NCI-H2227 treated with DMSO at 0.1 percent for 48 hours (cell line): Measurements from ENCODE around the gene RNF13.

Experiments used
- DNase-seq: peaks from one replicate; lab custom pipeline; 2025; lab: John Stamatoyannopoulos, UW

The RNF13 gene, protein sequence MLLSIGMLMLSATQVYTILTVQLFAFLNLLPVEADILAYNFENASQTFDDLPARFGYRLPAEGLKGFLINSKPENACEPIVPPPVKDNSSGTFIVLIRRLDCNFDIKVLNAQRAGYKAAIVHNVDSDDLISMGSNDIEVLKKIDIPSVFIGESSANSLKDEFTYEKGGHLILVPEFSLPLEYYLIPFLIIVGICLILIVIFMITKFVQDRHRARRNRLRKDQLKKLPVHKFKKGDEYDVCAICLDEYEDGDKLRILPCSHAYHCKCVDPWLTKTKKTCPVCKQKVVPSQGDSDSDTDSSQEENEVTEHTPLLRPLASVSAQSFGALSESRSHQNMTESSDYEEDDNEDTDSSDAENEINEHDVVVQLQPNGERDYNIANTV

DNA sequence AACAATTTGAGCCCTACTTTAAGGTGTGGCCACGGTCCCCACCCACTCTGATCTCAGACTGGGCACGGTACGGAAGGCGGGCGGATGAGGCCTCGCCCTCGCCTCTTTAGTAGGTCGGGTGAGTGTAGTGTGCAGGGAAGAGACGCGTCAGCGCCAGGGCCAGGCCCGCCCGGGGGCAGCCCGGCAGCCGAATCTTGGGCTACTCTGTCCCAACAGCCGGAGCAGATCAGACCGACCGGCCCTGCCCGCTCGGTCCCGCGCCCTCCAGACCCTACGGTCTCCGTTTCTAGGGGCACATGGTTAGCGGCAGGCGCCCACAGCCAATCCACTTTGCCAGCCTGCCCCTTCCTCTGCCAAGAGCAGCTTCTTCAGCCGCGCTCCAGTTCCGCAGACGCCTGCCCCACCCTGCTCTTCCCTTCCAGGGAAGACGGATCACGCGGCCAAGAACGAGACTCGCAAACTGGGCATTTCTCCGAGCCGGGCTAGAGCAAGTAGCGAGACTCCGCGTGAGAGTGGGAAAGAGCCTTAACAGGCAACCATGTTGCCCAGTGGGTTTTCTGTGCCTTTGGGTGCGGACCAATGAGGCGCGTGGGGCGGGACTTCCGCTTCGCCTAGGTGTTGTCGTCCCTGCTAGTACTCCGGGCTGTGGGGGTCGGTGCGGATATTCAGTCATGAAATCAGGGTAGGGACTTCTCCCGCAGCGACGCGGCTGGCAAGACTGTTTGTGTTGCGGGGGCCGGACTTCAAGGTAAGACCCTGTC lies at the start of gene RNF13:
TSS of gene RNF13 (plus strand) at position 610 of the 761 bp plus-strand sequence. CDS start 32,812 bp downstream, outside the sequence.
- peak; percentile 84 for DNase-seq

DNA sequence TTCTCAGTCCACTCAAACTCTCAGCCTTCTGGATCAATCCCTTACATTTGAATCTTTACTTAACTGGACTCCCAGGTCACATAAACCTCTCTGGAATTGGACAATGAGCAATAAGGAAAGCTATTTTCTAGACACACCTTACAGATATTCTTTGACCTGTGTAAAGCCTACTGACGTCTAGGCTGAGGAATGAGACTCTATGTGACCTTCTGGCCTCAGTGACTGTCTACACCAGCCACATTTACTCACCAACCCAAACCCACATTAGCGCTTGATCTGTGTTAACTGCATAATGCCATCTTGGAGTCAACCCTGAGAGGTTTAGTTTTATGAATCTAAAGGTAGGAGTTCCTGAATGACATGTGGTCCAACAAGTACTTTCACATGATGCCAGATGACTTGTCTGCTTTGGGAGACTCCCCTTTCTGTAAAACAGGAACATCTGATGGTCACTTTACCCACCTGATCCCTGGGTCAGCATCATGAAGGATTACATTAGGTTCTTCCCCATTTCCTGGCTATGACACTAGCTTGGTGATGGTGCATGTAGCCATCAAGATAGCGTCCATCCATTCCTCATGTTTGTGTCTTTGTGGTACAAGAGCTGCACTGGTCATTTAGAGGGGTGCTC lies 49.3 kb upstream of the RNF13 start:
- DNase-seq = no peak

DNA sequence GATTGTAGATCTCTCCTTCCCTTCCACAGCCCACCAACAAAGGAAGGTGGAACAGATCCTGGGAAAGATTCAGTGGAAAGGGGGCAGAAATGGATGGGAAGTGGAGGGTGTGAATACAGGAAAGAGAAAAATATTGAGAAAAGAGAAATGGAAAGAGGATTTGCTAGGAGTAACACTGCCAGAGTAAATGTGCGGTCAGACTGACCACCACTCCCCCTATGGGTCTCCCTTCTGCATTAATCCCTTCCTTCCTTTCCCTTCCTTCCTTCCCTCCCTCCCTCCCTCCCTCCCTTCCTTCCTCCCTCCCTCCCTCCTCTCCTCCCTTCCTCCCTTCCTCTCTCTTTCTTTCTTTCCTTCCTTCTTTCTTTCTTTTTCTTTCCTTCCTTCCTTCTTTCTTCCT lies 48.7 kb upstream of the RNF13 start:
- DNase-seq = no peak

DNA sequence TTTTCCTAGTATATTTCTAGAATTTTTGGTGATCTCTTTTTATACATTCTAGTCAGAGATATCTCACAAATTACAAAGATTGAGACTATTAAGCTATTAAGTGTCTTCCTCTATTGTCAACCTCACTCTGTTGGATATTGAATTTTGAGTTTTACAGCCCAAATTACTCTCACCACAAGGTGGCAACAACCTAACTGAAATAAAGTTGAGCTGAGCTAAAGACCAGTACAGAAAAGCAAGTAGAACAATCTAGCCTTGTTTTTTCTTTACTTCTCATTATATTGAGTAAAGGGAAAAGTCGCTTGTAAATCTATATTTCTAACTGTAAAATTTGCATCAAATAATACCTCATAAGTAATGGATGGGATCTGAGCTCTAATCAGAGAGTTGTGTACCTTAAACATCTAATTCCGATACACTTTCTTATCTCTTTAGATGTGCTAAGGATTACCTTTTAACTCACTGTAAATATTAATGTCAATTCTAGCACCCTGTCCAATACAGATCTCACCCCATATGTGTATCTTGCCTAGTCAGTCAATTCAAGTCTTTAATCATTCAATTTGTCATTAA lies 47.2 kb upstream of the RNF13 start:
- no peak for DNase-seq

DNA sequence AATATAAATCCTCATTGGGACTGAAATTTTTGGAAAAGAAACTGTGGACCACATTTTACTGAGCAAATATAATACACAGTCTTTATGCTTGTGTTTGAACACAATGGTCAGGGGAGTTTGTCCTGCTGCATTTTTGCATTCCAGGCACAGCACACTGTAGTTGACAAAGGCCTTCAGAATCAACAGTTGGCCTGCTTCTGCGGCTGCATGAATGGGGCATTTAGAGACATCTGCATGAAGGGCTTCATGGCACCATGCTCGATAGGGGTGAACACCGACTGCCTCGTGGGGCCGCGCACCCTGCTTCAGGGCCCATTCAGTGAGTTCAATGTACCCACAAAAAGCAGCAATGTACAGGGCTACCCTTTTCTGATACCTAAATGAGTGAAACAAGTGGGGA lies 45.3 kb upstream of the RNF13 start:
- no peak for DNase-seq

DNA sequence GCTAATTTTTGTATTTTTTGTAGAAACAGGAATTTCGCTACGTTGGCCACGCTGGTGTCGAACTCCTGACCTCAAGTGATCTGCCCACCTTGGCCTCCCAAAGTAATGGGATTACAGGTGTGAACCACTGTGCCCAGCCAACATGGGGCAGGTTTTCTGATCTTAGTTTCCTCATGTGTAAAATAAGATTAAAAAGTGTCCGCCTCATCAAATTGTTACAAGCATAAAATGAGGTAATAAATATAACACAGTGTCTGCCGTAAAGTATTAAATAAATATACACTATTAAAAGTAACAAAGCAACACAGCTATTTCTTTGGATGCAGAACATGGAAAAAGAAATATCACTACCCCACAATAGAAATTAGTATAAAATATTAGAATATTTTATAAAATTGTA lies 44.3 kb upstream of the RNF13 start:
- DNase-seq = no peak

DNA sequence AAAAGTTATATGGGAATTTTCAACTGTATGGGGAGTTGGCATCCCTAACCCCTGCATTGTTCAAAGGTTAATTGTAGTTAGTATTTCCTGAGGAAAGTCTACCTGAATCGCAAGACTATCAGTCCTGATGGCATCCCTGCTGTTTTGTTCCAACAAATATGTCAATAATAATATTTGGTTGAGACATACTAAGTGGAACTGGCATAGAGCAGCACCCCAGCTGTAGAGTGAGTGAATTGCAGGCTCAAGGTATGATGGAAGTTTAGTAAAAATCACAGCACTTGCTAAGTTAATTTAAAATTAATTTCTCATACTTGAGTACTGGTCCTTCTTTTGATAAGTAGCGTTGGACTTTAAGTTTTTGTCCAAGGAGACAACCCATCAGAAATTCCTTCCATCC lies 42.8 kb upstream of the RNF13 start:
- DNase-seq = no peak

DNA sequence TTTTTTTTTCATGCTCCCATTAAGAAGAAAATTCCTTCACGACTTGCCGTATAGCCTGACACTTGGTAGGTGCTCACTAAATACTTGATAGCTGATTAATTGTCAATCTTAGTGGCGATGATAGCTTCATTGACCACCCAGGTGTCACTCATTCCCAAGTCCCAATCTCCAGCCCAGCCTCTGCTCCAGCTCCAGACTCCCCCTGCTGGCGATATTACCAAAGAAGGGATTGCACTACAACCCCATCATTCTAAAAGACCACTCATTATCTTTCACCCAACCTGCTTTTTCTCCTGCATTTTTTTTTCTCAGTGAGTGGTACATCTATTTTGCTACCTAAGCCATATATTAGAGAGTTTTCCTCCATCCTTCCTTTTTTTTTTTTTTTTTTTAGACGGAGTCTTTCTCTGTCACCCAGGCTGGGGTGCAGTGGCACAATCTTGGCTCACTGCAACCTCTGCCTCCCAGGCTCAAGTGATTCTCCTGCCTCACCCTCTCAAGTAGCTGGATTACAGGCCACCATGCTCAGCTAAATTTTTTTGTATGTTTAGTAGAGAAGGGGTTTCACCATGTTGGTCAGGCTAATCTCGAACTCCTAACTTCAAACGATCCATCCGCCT lies 41.3 kb upstream of the RNF13 start:
- peak; percentile 29 for DNase-seq

DNA sequence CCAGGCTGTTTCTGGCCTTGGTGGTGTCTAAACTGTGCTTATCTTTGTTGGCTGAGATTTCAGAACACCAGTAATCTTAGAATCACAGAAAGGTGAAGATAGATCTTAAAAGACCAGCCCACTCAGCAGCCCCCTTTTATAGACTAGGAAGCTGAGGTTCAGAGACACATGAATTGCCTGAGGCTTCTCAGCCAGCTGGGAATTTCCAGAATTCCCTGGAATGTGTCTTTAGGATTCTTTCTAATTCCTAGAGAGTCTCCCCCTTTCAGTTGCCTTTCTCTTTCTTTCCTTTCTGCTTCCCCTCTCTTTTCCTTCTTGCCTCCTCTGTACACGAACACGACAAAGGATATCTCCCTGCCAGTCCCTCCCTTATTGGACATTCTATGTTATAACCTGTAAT lies 40.2 kb upstream of the RNF13 start:
- DNase-seq = no peak

DNA sequence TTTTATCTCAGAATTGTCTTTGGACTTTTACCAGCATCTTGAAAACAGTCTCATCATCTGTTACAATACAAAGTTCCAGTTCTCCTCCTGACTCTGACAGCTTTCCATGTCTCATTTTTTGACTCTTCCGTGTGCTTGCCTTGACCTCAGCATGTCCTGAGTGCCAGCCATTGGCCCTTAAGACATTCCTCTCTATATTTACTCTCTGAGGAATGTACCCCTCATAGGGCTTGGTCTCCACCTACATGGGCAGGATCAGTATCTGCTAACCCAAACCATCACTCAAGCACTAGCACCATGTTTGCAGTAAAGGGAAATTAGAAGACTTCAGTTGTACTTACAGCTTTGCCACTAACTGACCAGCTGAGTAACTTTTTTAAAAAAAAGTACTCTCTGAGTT lies 36.8 kb upstream of the RNF13 start:
- DNase-seq = no peak

DNA sequence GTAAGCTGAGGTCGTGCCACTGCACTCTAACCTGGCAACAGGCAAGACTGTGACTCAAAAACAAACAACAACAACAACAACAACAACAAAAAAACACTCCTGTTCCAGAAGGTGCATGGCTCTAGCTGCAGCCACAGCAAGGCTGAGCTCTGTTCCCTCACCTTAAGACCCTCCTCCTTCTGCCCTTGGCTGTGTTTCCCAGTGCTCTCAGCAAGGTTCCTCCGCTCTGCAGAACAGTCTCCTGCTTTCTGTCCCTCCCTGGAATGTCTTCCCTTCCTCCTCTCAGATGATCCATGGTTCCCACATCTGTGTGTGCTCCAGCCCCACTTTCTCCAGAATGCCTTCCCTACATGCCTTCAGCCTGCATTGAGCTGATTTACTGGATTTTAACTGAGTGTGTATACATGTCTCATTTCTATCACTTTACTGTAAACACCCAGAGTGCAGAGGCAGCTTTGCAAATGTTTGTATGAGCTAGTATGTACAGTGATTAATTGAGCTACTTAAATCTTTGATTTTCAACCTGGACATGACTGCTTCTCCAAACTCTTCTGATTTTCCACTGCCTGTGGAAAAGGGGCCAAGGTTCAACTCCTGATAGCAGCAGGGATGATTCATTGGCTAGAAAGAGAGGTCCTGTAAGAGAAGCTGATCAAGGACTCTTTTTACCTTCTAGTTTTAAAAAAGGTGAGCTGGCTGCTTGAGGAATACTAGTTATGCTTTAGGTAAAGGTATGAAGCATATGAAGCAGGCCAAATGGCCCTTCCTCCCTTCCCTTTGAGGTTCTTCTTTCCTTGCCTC lies 35.4 kb upstream of the RNF13 start:
- no peak for DNase-seq

DNA sequence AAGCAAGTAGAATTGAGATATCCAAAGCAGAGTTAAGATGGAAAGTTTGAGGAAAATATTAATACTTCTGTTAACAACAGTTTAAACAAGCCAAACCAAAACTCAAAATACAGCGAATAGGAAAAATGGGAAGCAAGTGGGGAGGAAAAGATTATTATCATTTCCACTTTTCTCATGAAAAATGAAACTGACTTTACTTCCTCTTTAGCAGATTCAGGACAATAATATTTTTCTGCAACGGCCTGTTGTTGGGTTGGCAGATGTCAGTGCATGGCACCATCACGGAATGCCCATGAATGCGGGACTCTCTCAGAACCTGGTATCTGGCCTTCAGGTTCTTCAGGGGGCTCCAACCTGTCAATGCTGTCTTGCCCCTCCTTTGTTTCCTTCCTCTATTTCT lies 31.8 kb upstream of the RNF13 start:
- no peak for DNase-seq

DNA sequence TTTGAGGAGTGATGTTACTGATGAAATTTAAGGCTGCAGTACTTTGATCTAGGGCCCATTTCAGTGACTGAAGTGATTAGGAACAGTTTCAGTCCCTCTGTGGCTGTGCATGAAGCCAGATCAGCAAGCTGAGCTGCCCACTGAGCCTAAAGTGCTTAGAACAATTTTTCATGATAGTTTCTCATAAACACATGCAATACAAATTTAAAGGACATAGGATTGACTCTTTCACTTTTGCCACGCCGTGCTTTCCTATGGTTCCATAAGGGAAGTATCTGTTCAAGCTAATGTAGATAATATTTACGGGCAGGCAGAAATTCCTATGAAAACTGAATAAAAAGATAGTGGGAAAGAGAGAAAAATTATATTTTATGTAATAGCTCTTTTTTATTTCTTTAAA lies 31.3 kb upstream of the RNF13 start:
- DNase-seq = no peak

DNA sequence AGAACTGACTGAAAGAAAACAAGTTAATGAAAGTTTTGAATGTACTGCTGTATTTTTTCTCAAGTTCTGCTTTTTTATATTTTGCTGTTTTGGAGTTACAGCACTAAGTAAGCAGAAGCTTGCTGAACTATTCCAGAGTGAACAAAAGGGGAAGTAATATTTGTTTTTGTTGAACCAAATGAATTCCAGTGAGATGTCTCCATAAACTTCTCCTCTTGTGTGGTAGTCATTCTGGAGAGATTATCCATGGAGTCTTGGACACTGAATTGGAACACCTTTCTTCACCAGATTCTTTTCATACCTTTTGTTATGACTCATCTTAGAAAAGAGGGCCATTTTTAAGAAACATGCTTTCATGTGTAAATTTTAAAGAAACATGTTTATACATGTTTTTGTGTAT lies 29.4 kb upstream of the RNF13 start:
- DNase-seq = no peak

DNA sequence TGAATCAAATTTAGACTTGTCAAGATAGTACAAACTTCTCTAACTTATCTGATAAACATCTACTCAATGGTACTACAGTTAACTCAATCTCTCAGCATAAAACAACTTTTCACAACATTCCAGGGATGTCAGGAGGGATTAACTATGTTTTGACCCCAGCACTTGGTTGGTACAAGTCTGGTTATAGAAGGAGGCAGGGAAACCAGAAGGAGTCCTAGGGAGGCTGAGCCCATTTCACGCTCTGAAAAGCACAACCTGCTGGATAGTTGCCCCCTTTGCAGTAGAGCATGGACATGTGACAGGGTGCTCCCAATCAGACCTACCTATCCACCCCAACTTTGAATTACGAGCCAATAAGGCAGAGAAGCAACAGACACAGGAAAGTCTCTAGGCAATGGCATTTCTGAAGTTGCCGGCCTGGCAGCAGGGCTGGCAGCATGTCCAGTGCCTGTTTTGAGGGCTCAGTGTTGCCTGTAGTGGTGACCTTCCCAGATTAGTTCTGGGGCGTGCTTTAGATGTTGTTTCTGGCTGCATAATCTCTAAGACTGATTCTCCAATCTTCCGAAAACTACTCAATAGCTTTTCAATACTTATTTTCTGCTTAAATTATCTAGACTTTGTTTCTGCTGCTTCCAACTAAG lies 28.8 kb upstream of the RNF13 start:
- no peak for DNase-seq

DNA sequence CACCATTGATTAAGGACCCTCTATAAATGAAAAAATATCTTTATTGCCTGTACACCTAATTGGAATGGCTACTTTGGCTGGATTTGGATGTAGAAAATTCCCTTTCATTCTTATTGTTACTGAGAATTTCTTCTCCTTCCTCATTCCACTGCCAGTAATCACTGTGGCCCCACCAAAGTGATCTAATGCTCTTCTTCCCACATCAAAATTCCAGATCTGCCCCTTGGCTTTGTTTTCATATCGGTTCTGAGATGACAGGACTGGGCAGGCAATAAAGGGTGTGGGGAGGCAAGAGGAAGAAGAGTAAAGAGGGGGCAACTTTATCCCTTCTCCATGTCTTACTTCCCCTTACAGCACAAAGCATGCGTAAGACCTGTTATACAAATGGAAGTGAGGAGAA lies 22.7 kb upstream of the RNF13 start:
- no peak for DNase-seq

DNA sequence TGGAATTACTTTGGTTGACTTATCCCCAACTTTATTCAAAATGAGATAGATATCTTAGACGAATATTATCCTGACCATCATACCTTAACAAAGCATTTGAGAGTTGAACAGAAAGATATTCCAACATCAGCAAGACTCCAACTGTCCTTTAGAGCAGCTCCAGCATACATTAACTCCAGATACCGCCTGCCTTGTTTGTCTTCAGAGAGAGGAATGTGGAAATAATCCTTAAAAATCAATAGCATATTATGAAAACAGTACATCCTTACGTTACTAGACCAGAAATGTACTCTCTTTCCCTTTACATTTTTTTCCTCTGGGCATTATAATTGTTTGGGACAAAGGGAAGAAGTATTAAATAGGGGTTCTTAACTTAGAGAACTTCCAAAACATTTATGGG lies 22.3 kb upstream of the RNF13 start:
- no peak for DNase-seq

DNA sequence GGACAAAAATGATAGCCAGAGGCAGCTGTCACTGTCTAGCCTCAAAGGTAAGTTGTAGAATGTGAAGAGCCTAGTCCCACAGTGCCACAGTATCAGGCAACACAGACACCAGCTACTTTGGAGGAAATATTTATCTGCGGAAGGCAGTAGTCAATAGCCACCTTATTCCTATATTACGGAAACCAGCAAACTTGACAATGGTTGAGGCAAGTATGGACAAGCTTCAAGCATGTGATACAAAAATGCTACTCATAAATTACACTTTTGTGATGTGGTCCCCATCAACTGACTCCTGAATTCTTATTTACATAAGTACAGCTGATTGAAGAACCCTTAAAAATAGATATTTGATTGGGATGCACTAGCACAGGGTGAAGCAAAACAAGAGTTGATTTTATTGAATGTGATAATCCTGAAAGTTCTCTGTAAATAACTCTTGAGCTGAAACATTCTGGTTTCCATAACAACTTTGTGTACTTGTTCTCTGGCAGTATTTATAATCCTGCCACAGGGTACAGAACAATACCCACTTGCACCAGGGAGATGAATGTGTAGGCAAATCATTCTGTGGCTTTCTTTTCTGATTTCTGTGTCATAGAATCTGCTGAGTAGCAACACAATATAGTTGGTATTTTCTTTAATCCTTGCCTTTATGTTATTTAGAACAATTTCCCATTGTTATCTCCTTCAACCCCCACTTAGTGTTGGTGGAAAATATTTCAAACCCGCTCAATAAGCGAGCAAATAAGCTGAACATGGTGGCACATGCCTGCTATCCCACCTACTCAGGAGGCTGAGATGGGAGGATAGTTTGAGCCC lies 20.4 kb upstream of the RNF13 start, which contains the start of gene ANKUB1:
TSS of gene ANKUB1 (minus strand) at position 103 of the 819 bp plus-strand sequence. CDS start 188 bp downstream, outside the sequence.
- no peak for DNase-seq

DNA sequence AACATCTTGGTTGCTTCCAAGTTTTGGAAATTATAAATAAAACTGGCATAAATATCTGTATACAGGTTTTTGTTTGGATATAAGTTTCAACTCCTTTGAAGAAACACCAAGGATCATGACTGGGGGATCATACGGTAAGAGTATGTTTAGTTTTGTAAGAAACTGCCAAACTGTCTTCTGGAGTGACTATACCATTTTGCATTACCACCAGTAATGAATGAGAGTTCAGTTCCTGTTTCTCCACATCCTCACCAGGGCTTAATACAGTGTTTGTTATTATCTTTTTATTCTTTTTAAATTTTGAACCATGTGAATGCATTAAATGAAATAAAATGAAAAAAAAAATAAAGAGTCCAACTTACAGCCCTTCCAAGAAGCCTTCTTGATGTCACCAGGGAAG lies 17.0 kb upstream of the RNF13 start:
- DNase-seq = no peak

DNA sequence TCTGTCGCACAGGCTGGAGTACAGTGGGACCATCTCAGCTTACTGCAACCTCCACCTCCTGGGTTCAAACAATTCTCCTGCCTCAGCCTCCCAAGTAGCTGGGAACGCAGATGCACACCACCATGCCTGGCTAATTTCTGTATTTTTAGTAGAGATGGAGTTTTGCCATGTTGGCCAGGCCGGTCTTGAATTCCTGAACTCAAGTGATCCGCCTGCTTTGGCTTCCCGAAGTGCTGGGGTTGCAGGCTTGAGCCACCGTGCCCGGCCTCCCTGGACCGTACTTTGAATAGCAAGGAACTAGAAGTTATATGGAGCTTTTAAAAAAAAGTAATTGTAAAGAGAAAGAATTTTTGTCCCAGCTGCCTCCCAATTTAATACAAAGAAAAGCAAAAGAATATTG lies 12.3 kb upstream of the RNF13 start:
- no peak for DNase-seq
